ENCODE measurements around the gene PTGES.
A peak's percentile ranks its signal among the peaks of the same experiment; 100 is the strongest.
"Not testable (repeated sequence)": the region's sequence is repeated elsewhere in the genome, so short reads cannot be mapped to it uniquely, and the experiment has no call there.

PTGES gene

DNA sequence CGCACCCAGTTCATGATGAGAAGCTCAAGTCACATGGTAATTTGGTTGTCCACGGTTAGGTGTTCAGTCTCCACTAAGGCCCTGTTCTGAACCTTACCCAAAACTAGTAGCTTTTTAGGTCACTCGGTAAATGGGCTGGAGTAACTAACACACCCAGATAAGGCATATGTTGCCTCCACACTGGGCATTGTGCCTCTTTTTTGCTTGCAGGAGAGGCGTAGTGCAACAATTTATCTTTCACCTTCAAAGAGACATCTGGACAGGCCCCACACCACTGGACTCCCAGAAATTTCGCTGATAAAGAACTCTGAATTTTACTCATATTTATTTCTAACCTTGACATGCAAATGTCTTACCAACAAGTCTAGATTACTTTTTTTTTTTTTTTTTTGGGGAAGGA lies 16.8 kb upstream of the PTGES start:
- peak; percentile 94 for DNase-seq

- no peak for DNase-seq
Measured at GRCh38 chr9:129768486-129768885, 15.6 kb upstream of the PTGES start.

DNA sequence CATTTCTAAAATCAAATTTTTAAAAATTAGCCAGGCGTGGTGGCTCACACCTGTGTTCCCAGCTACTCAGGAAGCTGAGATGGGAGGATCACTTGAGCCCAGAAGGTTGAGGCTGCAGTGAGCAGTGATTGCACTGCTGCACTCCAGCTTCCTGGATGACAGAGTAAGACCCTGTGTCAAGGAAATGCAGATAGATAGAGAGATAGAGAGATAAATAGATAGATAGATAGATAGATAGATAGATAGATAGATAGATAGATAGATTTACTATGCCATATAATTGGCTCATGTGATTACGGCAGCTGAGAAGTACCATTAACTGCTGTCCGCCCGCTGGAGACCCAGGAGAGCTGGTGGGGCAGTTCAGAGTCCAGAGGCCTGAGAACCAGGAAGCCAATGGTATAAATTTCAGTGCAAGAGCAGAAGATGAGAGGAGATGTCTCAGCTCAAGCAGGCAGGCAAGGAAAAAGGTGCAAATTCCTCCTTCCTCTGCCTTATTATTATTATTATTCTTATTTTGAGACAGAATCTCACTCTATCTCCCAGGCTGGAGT lies 13.0 kb upstream of the PTGES start:
- no peak for DNase-seq

- DNase-seq: no peak
Measured at GRCh38 chr9:129762985-129763926, 10.4 kb upstream of the PTGES start.

DNA sequence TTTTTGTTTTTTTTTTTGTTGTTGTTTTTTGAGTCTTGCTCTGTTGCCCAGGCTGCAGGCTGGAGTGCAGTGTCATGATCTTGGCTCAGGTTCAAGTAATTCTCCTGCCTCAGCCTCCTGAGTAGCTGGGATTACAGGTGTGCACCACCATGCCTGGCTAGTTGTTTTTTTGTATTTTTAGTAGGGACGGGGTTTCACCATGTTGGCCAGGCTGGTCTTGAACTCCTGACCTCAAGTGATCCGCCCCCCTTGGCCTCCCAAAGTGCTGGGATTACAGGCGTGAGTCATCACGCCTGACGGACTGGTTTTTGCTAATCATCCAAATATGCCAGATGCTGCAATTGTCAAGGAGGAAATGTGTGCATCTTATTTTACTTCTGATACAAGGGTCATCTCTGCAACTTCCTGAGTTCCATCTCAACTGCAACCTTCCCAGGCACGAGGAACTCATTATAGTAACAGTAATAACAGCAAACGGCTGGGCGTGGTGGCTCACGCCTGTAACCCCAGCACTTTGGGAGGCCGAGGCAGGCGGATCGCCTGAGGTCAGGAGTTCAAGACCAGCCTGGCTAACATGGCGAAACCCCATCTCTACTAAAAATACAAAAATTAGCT lies 9.6 kb upstream of the PTGES start:
- DNase-seq: not testable (repeated sequence)

GRCh38 chr9:129761901-129762369 lies 9.1 kb upstream of the PTGES start:
- DNase-seq: no peak

DNA sequence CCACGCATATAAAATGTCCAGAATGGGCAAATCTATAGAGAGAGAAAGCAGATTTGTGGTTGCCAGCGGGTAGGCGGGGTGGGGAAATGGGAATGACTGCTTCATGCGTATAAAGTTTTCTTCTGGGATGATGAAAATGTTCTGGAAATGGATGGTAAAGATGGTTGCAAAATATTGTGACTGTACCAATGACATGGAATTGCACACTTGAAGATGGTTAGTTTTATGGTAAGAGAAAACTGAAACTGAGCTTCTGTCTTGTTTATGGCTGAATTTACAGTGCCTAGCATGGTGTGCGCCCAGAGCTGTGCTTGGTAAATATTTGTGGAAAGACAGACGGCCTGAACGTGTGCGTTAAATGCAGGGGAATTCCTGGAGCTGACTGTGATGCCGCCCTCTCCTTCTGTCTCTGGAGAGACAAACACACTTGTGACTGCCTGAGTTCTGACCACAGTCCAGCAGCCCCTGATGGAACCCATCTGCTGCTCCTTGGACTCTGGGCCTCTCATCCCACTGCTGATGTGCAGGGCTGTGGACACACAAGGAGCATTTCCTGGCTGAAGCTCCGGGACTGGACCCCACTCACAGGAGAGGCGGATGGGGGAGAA lies 8.6 kb upstream of the PTGES start:
- DNase-seq: no peak

DNA sequence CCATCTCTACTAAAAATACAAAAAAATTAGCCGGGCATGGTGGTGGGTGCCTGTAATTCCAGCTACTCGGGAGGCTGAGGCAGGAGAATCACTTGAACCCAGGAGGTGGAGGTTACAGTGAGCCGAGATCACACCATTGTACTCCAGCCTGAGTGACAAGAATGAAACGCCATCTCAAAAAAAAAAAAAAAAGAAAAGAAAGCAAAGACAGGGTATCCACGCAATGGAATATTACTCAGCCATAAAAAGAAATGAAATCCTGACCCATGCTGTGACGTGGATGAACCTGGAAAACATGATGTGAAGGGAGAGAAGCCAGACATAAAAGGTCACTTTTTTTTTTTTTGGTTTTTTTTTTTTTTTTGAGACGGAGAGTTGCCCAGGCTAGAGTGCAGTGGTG lies 7.9 kb upstream of the PTGES start:
- DNase-seq: not testable (repeated sequence)

DNA sequence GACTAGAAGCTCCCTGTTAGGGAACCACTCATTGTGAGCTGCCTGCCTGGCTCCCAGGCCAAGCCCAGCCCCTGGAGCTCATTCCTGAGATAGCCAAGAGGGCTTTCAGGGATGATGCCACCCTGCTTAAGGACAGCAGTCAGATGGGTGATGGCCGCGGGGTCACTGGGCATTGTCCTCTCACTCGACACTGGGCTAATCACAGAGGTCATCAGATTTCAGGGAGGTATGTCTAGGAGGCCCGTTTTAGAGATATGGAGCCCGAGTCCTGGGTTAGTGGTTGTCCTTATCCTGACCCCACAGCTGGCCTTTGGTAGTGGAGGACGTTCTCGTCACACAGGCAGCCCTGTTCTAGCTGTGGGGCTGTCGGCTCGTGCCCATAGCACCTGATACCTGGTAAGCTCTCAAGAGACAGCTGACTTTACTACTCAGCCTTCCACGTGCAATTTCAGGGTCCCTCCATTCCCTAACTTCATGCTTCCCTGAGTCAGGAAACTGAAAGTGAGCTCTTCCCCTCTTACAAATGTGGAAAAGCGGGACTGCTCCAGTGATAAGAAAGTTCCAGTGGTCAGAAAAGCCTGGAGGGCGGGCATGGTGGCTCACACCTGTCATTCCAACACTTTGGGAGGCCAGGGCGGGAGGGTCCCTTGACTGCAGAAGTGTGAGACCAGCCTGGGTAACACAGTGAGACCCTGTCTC lies 7.1 kb upstream of the PTGES start:
- no peak for DNase-seq

GRCh38 chr9:129759319-129759718 lies 6.5 kb upstream of the PTGES start:
- DNase-seq: no peak

DNA sequence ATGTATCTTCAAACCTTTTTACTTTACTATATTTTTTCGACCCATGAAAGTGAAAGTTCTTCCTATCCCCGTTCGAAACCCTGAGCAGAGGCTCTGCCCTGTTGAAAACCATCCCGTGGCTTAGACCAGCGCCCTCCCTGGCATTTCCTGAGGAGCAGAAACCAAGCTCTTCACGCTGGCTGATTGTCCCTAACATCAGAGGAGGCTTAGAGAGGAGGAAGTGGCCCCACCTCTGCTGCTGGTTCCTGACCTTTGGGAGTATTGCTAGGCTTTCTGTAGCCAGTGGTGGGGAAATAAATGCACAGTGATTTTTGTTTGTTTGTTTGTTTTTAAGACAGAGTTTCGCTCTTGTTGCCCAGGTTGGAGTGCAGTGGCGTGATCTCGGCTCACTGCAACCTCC lies 4.2 kb upstream of the PTGES start:
- DNase-seq: no peak

DNA sequence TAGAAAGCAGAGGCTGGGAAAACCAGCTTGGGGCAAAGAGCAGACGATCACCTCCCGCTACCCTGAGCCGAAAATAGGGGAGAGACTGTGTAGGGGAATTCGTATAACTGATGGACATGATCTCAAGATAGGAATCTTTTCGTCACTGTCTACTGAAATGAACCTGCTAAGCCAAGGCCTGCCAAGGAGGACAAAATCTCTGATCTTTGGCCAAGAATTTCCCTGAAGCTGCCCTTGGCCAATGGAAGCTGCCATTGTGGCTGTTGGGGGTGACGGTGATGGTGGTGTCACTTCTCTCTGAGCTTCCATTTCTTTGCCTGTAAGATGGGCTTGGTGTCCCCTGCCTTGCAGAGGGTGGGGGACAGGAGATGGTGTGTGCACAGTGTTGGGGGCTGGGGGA lies 3.3 kb upstream of the PTGES start:
- no peak for DNase-seq

GRCh38 chr9:129755151-129755550 lies 2.3 kb upstream of the PTGES start:
- no peak for DNase-seq

- DNase-seq: no peak
Measured at GRCh38 chr9:129751841-129752801, 721 bp downstream of the PTGES start.

DNA sequence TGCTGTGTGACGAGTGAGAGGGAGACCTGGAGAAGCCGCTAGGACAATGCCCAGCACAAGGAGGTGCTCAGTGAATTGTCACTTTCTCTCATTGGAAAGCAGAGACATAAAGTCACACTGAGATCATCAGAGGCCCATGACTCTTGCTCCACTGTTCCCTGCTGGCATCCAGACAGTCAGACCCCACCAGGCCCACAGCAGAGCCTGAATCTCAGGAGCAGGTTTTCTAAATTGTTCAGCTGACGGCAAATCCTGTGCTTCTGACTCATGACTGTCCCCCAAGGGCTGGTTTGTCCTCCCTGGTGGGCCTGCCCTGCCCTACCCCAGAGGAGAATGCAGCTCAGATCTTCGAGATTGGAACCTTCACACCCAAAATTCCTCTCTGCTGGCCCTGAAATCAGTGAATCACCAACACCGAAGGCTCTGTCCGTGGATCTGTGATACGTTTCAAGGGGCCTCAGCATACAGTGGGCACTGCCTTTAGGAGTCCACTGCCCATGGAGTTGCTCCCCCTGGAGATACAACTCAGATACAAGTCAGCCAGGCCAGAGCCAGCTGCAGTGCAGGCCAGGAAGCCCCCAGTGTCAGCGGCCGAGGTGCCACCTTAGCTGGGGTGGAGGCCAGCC lies 2.7 kb downstream of the PTGES start:
- no peak for DNase-seq

- no peak for DNase-seq
Measured at GRCh38 chr9:129749575-129749974, 3.3 kb downstream of the PTGES start.

DNA sequence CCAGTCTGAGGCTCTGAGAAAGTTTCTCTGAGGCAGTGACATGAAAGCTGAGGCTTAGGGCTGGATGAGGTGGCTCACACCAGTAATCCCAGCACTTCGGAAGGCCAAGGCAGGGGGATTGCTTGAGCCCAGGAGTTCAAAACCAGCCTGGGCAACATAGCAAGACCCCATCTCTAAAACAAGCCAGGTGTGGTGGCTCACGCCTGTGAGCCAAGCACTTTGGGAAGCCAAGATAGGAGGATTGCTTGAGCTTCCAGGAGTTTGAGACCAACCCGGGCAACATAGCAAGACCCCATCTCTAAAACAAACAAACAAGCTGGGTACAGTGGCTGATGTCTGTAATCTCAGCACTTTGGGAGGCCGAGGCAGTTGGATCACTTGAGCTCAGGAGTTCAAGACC lies 3.8 kb downstream of the PTGES start:
- DNase-seq: not testable (repeated sequence)

- no peak for DNase-seq
Measured at GRCh38 chr9:129748249-129748648, 4.6 kb downstream of the PTGES start.

DNA sequence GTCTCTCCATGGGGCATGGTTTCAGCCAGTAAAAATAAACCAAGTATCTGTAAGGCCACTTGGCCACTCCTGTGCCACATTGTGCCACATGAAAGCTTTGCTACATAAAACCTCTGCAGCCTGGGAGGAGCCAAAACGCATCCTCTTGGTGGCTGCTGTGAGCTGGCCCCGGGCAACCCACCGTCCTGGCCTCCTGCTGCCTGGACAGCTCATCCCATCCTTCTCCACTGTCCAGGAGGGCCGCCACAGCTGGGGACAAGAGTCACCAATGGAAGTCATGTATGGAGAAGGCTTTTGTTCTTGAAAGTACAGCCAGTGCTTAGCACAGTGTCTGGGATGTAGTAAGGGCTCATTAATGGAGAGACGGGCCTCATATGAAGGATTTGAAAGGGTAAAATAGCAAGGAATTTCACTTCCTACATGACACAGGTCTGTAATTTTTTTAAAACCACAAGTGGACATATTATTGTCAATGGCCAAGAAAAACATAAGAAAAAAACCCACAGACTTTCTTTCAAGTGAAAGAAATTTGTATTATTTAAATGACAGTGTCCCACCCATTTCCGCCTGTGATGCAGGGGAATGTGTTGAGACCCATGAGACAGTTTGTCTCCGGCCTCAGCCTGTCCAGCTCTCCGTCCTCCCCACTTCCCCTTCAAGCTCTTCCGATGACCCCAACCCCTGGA lies 6.6 kb downstream of the PTGES start:
- no peak for DNase-seq

DNA sequence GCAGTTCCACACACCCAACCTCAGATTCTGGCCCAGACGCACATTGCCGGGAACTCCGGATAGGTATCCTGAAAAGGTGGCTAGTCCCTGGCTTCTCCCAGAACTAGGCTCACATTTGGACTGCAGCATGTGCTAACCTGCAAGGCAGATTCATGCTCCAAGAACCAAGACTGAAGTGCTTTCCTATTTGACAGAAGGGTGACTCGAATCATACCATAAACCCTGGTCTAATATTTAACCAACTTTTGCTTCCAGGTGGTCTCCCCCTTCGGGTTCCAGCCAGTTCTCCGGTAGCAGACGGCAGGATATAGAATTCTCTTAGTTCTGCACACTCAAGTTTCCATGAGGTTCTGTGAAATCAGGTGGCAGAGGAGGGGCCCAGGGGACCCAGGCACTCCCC lies 7.6 kb downstream of the PTGES start:
- no peak for DNase-seq

Data from hematopoietic multipotent progenitor cell treated with erythropoietin and hydrocortisone succinate and interleukin-3 and kit ligand, for 6 days (in vitro differentiated cells).